ENCODE results near the gene DIS3L2.

Gene DIS3L2

DNA sequence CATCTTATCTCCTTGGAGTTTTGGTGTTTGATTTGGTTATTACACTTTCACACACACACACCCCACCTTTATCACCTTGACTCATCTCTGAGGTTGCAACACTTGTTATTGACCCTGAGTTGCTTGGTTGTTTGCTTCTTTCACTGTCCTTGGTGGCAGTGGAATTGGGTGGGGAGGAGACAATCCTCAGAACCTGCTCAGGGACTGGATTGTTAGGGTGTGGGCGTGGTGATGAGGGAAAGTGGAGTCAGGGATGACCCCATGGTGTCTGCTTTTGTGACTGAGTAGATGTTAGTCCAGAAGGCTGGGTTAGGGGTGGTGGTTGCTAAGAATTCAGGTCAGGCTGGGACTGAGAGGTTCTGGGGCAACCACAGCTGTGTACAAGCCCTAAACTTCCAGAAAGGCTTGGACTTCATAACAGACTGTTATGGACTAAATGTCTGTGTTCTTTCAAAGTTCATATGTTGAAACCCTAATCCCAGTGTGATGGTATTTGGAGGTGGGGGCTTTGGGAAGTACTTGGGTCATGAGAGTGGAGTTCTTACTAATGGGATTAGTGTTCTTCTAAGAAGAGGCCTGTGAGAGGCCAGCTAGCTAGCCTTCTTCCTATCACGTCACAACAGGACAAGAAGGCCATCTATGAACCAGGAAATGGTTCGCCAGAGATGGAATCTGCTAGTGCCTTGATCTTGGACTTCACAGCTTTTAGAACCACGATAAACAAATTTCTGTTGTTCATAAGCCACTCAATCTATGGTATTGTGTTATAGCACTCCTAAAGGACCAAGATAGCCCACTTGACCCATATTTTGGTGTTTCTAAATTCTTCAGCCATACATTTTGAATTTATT lies 3.4 kb upstream of the DIS3L2 start:
- Mint-ChIP-seq H3K4me3 (no peak overlapping the region), H3K9me3 (no peaks in the 10 kb centered on the region), H3K36me3 (ENCODE audit: low read depth) (peaks cover 12% of the 10 kb centered on the region), H3K4me1 (ENCODE audit: low read depth) (peaks cover 25% of the 10 kb centered on the region), H3K27me3 (peaks cover 30% of the 10 kb centered on the region), H3K27ac (no peak overlapping the region)
- intact Hi-C loops (cut with micrococcal nuclease): no loop called here

DNA sequence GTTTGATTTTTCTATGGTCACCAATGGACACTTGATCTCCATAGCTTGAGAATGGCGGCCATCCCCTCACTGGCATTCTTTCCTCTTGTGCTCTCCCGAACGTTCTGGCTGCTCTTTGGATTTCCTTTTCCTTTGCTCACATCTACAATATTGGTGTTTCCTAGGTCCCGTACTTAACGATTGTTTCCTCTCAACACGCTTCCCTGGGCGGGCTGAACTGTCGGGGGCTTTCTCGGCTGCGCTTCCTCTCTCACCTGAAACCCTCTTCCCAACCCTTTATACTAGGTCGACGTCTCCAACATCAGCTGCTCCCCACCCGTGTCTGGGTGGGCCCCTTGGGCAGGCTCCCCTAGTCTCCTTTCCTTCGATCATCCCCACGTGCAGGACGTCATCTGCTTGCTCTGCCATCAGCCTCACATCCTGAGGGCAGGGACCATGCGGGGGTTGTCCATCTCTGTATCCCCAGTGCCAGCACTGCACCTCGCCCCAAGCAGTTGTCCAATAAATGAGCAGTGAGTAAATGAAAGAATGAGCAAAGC lies 634 bp upstream of the DIS3L2 start:
- intact Hi-C loops (cut with micrococcal nuclease): no loop called here
- peaks cover 40% of the 10 kb centered on the region for H3K4me1 Mint-ChIP-seq (ENCODE audit: low read depth)
- H3K9me3 Mint-ChIP-seq: no peaks in the 10 kb centered on the region
- peak overlapping the region; percentile 89 for H3K27ac Mint-ChIP-seq
- peaks cover 12% of the 10 kb centered on the region for H3K36me3 Mint-ChIP-seq (ENCODE audit: low read depth)
- peak overlapping the region; percentile 99 for H3K4me3 Mint-ChIP-seq
- H3K27me3 Mint-ChIP-seq: peaks cover 13% of the 10 kb centered on the region

DNA sequence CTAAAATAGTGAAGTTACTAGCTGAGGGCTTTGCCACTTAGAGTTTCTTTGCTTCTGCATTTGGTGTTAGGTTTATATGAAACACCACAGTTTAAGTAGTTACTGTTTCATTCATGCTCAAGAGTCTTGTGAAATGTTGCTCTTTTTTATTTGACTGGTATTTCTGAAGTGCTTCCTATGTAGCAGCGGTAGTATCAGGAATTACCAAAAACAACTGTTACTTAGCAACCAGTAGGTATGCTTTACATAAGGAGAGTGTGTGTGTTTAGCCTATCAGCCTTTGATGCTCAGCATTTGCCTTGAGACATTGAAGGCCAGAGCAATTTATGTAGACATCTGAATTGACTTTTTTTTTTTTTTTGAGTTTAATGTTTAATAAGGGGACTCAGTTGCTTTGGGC lies 3.6 kb downstream of the DIS3L2 start:
- H3K4me1 Mint-ChIP-seq (ENCODE audit: low read depth): peaks cover 49% of the 10 kb centered on the region
- H3K4me3 Mint-ChIP-seq: no peak overlapping the region
- H3K9me3 Mint-ChIP-seq: peaks cover 9% of the 10 kb centered on the region
- H3K36me3 Mint-ChIP-seq (ENCODE audit: low read depth): peaks cover 12% of the 10 kb centered on the region
- no peak overlapping the region for H3K27ac Mint-ChIP-seq
- intact Hi-C loops (cut with micrococcal nuclease): no loop called here
- peaks cover 3% of the 10 kb centered on the region for H3K27me3 Mint-ChIP-seq

DNA sequence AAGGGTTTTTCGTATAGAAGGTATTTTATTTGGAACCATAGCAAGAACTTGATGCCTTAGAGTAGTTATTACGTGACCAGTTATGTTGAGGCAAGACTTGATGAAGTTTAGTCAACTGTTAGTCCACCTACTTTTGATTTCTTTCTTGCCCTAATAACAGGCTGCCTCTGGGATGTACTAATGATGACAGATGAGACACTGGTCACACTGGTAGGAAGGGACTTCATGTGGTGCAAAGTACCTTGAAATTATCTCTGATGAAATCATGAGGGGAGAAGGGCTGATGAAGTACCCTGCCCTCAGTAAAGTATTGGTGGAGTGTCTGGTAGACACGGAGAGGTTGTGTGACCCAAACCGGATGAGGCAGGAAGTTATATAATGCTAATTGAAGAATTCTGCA lies 5.4 kb downstream of the DIS3L2 start:
- peaks cover 9% of the 10 kb centered on the region for H3K9me3 Mint-ChIP-seq
- H3K27me3 Mint-ChIP-seq: no peaks in the 10 kb centered on the region
- H3K36me3 Mint-ChIP-seq (ENCODE audit: low read depth): peaks cover 9% of the 10 kb centered on the region
- H3K4me1 Mint-ChIP-seq (ENCODE audit: low read depth): peaks cover 41% of the 10 kb centered on the region
- H3K4me3 Mint-ChIP-seq: no peak overlapping the region
- intact Hi-C loops (cut with micrococcal nuclease): no loop called here
- no peak overlapping the region for H3K27ac Mint-ChIP-seq

DNA sequence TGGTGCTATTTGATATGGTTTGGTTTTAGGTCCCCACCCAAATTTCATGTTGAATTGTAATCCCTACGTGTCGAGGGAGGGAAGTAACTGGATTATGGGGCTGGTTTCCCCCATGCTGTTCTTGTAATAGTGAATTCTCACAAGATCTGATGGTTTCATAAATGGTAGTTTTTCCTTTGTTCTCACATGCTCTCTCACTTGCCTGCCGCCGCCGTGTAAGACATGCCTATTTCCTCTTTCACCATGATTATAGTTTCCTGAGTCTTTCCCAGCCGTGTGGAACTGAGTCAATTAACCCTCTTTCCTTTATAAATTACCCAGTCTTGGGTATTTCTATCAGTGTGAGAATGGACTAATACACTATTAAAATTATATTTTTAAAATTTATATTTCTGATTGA lies 7.3 kb downstream of the DIS3L2 start:
- intact Hi-C loops (cut with micrococcal nuclease): no loop called here
- Mint-ChIP-seq H3K27me3 (no peaks in the 10 kb centered on the region), H3K27ac (no peak overlapping the region), H3K4me1 (ENCODE audit: low read depth) (peaks cover 24% of the 10 kb centered on the region), H3K9me3 (peaks cover 9% of the 10 kb centered on the region), H3K36me3 (ENCODE audit: low read depth) (peaks cover 12% of the 10 kb centered on the region), H3K4me3 (no peak overlapping the region)

DNA sequence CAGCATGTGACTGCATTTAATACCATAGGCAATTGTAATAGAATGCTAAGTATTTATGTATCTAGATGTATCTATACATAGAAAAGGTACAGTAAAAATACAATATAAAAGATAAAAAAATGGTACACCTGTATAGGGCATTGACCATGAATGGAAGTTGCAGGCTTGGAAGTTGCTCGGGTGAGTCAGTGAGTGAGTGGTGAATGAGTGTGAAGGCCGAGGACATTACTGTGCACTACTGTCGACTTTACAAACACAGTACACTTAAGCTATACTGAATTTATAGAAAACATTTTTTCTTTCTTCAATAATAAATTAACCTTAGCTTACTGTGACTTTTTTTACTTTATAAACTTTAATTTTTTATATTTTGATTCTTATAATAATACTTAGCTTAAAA lies 8.9 kb downstream of the DIS3L2 start:
- H3K27ac Mint-ChIP-seq: no peak overlapping the region
- H3K4me3 Mint-ChIP-seq: no peak overlapping the region
- H3K9me3 Mint-ChIP-seq: peaks cover 9% of the 10 kb centered on the region

DNA sequence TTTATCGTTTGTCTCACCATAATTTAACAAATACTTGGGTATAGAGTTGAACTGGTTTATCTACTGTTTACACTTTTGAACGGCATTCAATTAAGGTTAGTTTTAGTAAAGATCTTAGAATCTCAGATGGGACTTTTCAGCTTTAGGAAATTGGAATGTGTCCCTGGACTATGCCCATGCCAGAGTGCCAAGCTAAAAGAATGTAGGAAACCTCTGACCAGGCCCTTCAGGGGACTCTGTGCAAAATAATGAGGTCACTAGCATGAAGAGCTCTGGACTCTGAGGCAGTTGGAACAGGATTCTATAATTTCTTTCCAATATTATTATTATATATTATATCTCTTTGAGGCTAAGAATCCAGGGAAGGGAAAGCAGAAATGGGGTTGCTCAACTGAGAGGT lies 13.5 kb downstream of the DIS3L2 start:
- peaks cover 12% of the 10 kb centered on the region for H3K36me3 Mint-ChIP-seq (ENCODE audit: low read depth)
- no peak overlapping the region for H3K27ac Mint-ChIP-seq
- H3K4me3 Mint-ChIP-seq: no peak overlapping the region
- no peaks in the 10 kb centered on the region for H3K9me3 Mint-ChIP-seq
- H3K4me1 Mint-ChIP-seq (ENCODE audit: low read depth): no peaks in the 10 kb centered on the region
- intact Hi-C loops (cut with micrococcal nuclease): no loop called here
- no peaks in the 10 kb centered on the region for H3K27me3 Mint-ChIP-seq

More for the DNA sequence above, 8.9 kb downstream of the DIS3L2 start:
- H3K27me3 Mint-ChIP-seq: no peaks in the 10 kb centered on the region
- peaks cover 18% of the 10 kb centered on the region for H3K4me1 Mint-ChIP-seq (ENCODE audit: low read depth)
- peaks cover 12% of the 10 kb centered on the region for H3K36me3 Mint-ChIP-seq (ENCODE audit: low read depth)
- intact Hi-C loops (cut with micrococcal nuclease): no loop called here

DNA sequence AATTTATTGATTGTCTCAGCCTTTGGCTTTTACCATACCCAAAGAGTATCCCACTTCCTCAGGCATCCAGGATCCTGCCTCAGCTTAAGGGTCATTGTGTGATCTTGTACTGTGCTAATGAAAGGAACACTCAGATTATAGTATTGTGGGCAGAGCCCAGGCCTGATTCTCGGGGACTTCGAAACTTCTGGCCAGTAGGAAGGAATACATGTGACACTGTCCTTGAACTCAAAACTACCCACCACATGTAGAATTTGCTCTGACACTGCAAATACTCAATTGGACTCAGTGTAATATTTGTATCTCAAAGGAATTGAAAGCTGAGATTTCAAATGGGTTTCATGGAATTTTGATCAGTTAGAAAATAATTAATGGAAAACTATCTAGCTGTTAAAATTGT lies 15.9 kb downstream of the DIS3L2 start:
- intact Hi-C loops (cut with micrococcal nuclease): no loop called here
- no peaks in the 10 kb centered on the region for H3K27me3 Mint-ChIP-seq
- H3K9me3 Mint-ChIP-seq: no peaks in the 10 kb centered on the region
- H3K27ac Mint-ChIP-seq: no peak overlapping the region
- peaks cover 5% of the 10 kb centered on the region for H3K36me3 Mint-ChIP-seq (ENCODE audit: low read depth)
- H3K4me1 Mint-ChIP-seq (ENCODE audit: low read depth): no peaks in the 10 kb centered on the region
- no peak overlapping the region for H3K4me3 Mint-ChIP-seq

DNA sequence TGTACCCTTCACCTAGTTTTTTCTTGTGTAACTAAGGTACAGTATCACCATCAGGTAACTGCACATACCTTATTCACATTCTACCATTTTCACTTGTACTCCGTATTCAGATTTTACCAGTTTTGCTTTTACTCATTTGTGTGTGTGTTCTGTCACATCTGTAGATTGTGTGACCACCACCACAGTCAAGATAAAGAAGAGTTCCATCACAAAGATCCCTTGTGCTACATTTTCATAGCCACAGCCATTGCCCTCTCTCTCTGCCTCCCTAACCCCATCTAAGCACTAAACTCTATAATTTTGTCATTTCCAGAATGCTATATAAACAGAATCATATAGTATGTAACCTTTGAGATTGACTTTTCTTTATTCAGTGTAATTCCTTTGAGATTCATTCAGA lies 23.5 kb downstream of the DIS3L2 start:
- Mint-ChIP-seq H3K4me3 (no peak overlapping the region), H3K4me1 (ENCODE audit: low read depth) (no peaks in the 10 kb centered on the region), H3K27me3 (no peaks in the 10 kb centered on the region), H3K36me3 (ENCODE audit: low read depth) (peaks cover 20% of the 10 kb centered on the region), H3K27ac (no peak overlapping the region), H3K9me3 (no peaks in the 10 kb centered on the region)
- intact Hi-C loops (cut with micrococcal nuclease): no loop called here

DNA sequence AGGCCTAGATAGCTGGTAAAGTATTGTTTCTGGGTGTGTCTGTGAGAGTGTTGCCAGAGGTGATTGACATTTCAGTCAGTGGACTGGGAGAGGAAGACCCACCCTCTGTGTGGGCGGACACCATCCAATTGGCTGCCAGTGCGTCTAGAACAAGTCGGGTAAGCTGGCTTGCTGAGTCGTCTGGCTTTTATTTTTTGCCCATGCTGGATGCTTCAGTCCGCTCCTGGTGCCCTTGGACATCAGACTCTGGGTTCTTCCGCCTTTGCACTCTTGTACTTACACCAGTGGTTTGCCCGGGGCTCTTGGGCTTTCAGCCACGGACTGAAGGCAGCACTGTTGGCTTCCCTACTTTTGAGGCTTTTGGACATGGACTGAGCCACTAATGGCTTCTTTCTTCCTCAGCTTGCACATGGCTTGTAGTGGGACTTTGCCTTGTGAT lies 24.3 kb downstream of the DIS3L2 start:
- Mint-ChIP-seq H3K36me3 (ENCODE audit: low read depth) (peaks cover 20% of the 10 kb centered on the region), H3K27me3 (no peaks in the 10 kb centered on the region), H3K27ac (no peak overlapping the region), H3K4me3 (no peak overlapping the region), H3K9me3 (no peaks in the 10 kb centered on the region), H3K4me1 (ENCODE audit: low read depth) (no peaks in the 10 kb centered on the region)
- intact Hi-C loops (cut with micrococcal nuclease): no loop called here

DNA sequence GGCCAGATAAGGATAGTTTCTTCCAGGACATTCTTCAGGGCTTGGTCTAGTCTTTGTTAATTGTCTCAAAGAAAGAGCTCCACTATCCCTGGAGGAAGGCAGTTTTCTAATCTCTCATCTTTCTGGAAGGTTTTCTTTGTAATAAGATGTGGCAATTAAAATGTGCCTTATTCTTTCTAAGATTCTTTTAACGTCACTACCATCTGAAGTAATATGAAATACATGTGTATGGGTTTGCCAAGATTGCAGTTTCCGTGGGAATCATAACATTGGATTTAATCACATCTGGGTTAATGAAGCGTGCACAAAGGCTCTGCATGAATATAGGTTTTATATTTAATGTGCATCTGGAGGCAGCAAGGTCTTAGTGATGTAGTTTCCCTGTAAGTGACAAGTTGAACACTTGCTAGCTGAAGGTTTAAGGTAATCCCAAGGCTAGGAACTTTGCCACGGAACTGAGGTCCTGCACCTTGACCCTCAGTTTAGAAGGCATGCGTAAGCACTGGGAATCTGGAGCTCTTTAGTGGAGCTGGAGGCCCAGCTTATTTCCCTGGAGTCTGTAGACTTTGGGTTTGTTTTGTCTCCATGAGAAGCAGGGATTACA lies 25.7 kb downstream of the DIS3L2 start:
- Mint-ChIP-seq H3K4me1 (ENCODE audit: low read depth) (no peaks in the 10 kb centered on the region), H3K9me3 (no peaks in the 10 kb centered on the region), H3K27me3 (no peaks in the 10 kb centered on the region), H3K36me3 (ENCODE audit: low read depth) (peaks cover 20% of the 10 kb centered on the region), H3K27ac (no peak overlapping the region), H3K4me3 (no peak overlapping the region)
- intact Hi-C loops (cut with micrococcal nuclease): no loop called here

DNA sequence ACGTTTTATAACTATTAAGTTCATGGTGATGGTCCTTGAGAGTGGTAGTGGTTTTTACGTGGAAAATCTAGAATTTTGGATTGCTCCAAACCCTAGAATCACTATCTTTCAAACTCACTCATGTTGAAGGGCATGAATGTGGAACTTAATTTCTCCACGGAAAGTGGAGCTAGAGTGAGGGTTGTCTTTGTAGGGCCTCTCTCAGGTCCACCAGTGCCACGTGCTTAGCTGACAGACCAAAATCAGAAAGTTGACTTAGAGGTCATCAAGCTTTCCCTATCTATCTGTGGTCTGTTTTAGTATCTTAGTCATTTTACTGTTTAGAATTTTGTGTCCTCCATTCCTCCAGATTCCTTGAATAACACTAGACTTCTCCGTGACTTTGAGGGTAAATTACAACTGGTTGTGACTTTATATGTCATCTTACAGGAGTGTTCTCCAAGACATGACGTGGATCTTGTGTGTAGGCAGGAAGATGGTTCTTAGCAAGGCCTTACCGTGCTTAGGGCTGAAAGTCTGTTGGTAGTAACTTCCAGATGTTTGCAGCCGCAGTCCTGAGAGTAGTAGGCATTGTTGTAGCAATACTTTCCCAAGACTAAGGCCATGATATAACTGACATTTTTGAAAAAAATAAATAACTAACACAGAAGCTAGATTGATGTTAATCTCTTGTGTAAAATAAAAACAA lies 26.8 kb downstream of the DIS3L2 start:
- H3K9me3 Mint-ChIP-seq: no peaks in the 10 kb centered on the region
- no peak overlapping the region for H3K27ac Mint-ChIP-seq
- peaks cover 11% of the 10 kb centered on the region for H3K36me3 Mint-ChIP-seq (ENCODE audit: low read depth)
- intact Hi-C loops (cut with micrococcal nuclease): no loop called here
- no peaks in the 10 kb centered on the region for H3K27me3 Mint-ChIP-seq
- no peak overlapping the region for H3K4me3 Mint-ChIP-seq
- H3K4me1 Mint-ChIP-seq (ENCODE audit: low read depth): peaks cover 6% of the 10 kb centered on the region

DNA sequence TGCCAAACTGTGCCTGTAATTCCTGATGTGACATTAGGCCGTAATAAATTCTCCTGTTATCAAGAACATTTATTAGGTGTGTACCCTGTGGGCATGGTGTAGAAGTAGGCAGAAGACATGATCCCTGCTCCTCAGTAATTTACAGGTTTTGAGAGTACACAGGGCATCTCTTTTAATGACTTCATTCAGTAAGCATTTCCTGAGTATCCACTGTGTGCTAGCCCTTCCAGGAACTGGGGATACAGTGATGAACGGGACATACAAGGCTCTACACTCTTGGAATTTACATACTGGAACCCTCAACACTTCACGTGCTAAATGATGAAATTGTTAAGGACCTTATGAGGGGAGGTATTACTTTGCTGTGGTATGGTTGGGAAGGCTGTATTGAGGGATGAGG lies 30.2 kb downstream of the DIS3L2 start:
- Mint-ChIP-seq H3K27me3 (no peaks in the 10 kb centered on the region), H3K4me1 (ENCODE audit: low read depth) (peaks cover 11% of the 10 kb centered on the region), H3K4me3 (no peak overlapping the region), H3K9me3 (no peaks in the 10 kb centered on the region), H3K36me3 (ENCODE audit: low read depth) (no peaks in the 10 kb centered on the region), H3K27ac (no peak overlapping the region)
- intact Hi-C loops (cut with micrococcal nuclease): no loop called here

DNA sequence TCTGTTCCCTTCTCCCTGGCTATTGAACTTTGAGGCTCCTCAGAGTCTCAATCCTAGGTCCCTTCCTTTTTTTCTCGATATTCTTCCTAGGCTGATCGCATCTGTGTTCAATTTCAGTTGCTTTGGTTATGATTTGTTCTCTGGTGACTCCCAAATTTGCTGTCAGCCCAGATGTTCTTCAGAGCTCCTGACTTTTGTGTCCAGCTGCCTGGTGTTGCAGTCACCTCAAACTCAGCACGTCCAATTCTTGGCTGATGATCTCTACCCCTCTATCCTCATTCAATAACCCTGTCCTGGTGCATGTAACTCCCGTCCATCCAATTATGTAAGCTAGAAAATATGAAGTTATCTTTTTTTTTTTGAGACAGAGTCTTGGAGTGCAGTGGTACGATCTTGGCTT lies 31.4 kb downstream of the DIS3L2 start:
- Mint-ChIP-seq H3K36me3 (ENCODE audit: low read depth) (no peaks in the 10 kb centered on the region), H3K4me1 (ENCODE audit: low read depth) (peaks cover 11% of the 10 kb centered on the region), H3K27me3 (no peaks in the 10 kb centered on the region), H3K27ac (no peak overlapping the region), H3K9me3 (no peaks in the 10 kb centered on the region), H3K4me3 (no peak overlapping the region)
- intact Hi-C loops (cut with micrococcal nuclease): no loop called here
